CD4-positive, alpha-beta T cell treated with Interleukin-10 for 1 hour (primary cell): Measurements from ENCODE around the gene PPP1R3D.
"Not testable (repeated sequence)": the region's sequence is repeated elsewhere in the genome, so short reads cannot be mapped to it uniquely, and the experiment has no call there.

Experiments used
- DNase-seq: peaks from one replicate; pipeline ENCODE4 v3.0.0-alpha.2; 2020

Gene PPP1R3D

GRCh38 chr20:59912609-59913008, 27.5 kb downstream of the PPP1R3D start:
- DNase-seq: no peak

- DNase-seq: no peak
These were observed 29.1 kb downstream of the PPP1R3D start for GRCh38 chr20:59911041-59911440.

GRCh38 chr20:59908855-59909254, 31.2 kb downstream of the PPP1R3D start:
- no peak for DNase-seq

- no peak for DNase-seq
These were observed 36.5 kb downstream of the PPP1R3D start for GRCh38 chr20:59903621-59904020.

GRCh38 chr20:59902470-59902869, 37.6 kb downstream of the PPP1R3D start:
- DNase-seq: no peak

- DNase-seq: no peak
These were observed 44.2 kb downstream of the PPP1R3D start for GRCh38 chr20:59895908-59896307.

GRCh38 chr20:59891581-59891980, 48.5 kb downstream of the PPP1R3D start:
- DNase-seq: no peak

- DNase-seq: not testable (repeated sequence)
These were observed 50.1 kb downstream of the PPP1R3D start for GRCh38 chr20:59890035-59890434.

GRCh38 chr20:59888050-59888449, 52.1 kb downstream of the PPP1R3D start:
- no peak for DNase-seq
